ENCODE results near the gene ASXL3.

ASXL3 gene

DNA sequence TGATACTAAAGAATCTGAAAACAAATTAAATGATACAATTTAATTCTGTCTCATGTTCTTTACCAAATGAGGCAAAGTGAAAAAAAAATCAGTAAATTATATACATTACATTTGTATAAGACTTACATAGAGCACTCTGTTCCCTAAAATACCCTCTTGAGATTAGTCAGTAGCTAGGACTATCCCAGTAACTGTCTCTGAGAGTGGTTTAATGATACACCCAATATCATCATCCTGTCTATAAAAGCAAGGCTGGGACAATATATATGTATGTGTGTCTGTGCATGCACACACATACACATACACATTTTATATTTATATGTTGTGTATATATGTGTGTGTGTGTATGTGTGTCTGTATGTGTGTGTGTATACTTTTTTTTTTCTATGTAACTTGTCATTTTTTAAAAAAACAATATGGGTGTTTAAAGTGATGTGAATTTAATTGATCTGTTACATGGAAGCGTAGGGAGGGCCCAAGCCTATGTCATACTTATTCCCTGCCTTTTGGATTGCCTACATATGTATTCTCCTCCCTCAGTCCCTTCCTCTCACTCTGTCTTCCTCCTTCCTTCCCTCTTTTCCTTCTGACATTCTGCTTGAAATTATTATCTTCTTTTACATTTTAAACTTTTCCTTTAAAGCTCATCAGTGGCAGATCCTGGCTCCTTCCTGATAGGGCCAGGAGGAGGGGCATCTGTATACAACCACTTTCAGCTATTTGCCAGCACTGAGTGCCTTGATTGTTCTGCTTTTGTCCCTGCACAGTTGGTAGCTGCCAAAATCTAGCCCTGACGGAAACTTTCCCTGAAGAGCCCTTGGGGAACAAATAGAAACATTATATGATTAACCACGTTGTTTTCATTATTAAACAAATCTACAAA lies 6.8 kb downstream of the ASXL3 start:
- DNase-seq: no peak

DNA sequence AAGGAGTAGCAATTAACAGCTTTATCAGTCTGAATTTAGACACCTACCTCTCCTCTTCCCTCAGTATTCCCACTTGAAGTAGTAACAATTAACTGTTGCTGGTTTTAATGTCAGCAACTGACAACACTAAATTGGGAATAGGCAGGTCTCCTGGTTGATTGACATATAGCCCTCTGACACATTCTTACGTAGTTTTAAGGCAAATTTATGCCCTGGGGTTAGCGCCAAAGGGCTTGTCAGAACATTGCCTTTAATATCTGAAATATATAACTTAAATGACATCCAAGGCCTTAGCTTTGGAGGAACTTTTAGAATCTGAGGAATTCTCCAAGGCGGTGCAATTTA lies 7.4 kb downstream of the ASXL3 start:
- no peak for DNase-seq

DNA sequence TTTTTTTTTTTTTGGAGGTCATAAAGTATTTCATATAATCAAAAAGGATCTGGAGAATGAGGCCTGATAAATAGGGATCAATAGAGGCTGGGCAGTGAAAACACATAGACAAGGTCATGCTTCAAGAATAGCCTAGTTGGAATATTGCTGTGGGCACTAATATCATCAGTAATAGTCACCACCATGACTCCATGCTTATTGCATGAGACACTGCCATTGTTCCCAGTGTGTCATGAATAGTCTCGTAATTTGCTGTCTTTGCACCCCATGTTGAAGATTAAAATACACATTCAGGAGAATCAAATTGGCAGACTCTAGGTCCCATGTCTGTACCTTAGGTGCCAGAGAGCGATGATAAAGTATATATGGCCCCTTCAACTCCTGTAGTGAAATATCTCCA lies 10.3 kb downstream of the ASXL3 start:
- no peak for DNase-seq

DNA sequence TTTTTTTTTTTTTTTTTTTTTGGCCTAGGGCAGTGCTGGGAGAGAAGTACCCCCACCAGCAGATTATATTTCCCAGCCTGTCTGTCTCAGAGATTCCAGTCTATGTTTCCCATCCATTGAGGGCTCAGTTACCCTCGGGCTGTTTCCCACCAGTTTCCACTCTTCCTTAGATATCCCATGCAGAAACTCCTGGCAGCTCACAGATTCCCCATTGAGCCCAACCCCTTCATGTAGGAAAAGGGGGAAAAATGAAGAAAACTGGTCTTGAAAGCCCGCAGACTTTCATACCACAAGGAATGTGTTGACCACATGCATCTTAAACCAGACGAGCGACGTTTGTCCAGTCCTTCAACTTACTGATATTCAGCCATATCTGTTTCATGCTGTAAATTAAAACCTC lies 15.2 kb downstream of the ASXL3 start:
- no peak for DNase-seq

DNA sequence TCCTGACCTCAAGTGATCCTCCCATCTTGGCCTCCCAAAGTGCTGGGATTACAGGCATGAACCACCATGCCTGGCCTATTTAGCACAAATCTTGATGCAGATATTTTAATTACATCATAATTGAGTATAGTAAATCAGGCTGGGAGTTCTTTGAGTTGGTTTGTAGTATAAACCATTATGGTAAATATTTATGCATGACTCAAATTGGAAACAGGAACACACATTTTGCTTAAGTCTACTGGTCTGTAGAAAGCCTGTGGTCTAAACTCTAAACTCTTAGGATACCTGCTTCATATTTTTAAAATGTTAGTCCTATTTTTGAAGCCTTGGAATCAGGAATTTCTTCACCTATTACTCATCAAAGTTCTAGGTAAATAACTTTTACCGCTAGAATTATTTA lies 16.8 kb downstream of the ASXL3 start:
- no peak for DNase-seq

DNA sequence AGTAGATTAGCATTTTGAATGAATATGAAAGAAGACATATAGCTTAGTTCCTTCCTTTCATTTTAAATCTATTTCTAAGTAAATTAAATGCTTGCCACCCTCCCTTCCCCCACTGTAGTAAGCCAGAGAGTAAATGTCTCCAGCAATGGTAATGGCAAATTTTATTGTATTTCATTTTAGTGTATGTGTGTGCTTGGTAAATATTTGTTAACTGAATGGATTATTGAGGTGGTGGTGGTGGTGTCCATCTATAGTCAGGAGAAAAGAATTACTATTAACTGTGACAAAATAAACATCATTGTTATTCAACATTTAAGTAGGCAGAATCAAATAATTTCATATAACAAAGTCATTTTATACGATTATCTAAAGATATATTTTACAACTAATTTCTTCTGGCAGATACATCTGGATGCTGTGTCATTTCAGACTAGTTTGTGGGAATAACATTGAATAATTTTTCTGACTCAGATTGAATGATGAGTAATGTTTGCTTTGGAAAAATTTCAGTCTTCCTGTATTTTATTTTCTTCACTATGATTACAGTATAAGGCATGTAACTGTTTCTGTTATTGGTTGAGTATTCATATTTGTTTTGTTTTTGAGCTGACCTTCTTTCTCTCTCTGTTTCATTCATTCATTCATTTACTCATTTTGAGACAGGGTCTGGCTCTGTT lies 18.3 kb downstream of the ASXL3 start:
- no peak for DNase-seq

DNA sequence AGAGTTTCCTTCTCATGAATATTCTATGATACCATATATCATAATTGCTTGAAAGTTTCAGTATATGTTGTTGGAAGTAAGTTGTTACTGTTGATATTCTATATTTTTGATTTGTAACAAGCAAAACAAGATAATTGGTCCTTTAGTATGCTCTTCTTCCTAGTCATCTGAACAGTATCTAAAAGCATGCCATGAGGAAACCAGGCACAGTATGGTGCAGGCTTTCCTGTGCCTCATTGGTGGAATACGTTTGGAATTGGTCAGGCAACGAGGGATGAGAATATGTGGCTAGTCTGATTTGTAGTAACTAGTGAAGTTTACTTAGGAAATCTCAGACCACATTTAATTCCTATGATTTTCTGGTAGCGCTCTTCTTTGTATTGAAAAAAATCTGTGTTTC lies 22.8 kb downstream of the ASXL3 start:
- DNase-seq: no peak

DNA sequence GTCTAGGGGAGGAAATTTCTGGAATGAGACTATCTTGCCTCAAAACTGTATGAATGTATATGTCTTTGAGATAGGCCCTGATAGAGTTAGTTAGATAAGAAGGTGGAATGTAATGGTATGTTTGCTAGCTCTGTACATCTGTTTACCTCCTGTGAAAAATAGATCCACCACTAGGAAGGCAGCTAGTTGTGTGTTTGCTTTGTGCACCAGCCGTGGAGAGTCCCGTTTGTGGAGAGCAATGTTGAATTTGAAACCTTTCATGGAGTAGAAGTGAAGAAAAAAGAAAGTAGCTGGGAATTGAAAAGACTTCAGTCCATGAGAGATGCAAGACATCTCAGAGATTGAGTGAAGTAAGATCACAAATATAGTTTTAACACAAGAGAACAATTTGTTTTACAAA lies 25.4 kb downstream of the ASXL3 start:
- no peak for DNase-seq

DNA sequence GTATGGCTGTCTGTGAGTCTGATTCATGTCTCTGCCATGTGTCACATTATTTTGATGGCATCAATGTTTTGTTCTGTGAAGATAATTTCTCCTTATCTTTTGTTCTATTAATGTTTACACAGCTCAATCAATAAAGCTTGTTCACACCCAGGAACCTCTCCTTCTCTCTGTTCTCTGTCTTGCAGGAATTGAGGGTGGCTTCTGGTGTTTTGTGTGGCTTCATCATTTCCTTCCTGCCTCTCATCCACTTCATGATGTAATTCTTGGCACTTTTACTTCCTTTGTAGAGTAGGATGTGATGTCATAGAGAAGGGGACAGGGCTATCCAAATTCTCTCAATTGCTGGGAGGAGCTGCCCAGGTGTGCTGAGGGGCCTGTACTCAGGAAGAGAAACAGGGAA lies 27.2 kb downstream of the ASXL3 start:
- no peak for DNase-seq

DNA sequence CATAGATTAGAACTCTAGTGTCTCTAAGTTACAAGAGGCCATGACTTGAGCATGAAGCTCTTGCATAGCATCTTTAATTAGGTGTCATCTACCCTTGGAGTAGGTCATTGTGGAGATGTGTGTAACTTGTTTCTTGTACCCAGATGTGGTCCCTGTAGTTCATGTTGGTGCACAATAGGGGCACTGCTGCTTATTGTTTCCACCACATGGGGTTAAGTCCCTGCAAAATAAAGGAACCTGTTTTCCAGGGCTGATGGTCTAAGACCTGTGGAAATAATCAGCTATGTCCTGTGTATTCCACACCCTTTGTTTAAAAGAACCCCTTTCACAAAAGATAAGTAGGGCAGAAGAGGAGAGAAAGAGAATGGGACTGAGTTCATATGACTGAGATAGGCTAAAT lies 28.6 kb downstream of the ASXL3 start:
- no peak for DNase-seq

DNA sequence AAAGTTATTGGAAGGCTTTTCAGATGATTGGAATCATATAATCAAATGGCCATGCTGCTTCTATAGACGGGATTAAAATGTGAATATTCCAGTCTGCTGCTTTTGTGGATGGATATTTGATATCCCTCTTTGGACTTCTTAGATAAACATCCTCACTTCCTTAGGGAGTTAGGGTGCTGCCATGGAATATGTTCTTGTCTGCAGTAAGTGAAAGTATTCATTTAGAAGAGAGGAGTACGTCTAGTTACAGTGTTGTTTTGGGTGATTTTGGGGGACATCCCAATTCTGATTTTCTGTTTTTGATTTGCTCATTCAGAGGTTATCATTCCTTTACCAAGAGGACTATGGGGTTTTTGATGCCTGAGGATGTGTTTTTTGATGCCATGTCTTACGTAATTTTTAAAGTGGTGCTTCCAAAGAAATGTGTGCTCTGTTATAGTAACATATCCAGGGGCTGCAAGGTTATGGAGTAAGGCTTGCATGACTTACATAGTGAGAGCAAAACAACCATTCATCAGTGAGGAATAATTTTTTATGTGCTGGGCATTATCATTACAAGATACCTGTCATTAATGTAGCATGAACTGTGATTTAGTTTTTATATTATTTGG lies 33.6 kb downstream of the ASXL3 start:
- DNase-seq: no peak

DNA sequence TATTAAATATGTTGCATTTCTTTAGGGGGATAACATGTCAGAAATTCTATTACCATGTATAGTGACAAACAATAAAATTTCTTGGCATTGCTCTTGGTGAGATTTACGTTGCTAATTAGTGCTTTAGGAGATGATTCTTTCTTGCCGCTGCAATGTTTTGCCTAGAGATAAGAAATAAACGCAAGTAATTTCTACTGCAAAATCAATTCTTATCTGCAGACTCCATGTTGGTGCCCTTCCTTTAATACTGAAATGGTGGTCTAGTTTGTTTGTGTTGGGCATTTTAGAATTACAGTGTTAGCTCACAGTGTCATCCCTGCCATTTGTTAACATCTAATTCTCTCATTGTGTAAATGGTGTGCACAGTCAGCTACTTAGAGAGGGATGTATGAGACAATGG lies 34.6 kb downstream of the ASXL3 start:
- no peak for DNase-seq

DNA sequence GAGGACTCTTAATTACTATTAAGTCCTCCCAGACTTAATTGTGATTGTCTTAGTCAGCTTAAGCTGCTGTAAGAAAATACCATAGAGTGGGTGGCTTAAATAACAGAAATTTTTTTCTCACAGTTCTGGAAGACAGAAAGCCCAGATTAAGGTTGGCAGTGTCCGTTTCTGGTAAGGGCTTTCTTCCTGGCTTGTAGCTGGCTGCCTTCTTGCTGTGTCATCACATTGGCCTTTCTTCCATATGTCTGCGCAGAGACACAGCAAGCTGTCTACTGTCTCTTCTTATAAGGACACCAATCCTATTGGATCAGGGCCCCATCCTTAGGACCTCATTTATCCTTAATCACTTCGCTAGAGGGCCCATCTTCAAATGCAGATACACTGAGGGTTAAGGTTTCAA lies 38.5 kb downstream of the ASXL3 start:
- no peak for DNase-seq

DNA sequence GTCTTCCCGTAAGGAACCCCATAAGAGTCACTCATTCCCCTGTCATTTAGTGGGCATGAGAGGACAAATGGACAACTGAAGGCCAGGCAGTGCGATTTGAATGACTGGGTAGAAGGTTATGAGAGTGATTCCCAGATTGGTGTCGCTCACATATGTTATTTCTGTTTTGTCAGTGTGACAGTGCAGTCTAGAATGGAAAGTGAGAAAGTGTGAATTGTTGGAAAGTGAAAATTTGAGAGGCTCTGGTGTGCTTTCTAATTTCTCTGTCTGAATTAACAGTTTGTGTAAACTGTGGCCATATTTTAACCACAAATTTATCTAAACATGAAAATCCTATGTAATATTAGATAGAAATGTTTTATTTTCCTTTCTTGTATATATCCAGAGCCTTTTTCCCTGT lies 49.1 kb downstream of the ASXL3 start:
- DNase-seq: no peak

DNA sequence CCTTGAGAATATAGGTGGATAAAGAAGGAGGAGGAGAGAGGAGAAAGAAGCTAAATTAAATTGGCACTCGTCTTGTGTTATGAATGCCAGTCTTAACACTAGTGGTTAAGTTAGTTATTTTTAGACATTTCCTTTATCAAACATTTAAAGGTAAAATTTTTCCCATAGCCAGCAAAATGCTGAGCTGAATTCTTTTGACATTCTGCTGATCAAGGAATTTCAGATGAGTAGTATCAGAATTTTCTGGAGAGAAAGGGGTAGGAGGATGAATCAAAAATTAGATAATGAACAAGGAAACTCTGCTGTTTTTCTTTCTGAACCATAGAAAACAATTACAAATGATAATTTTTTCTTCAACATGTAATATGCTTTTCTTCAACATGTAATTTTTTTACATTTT lies 52.5 kb downstream of the ASXL3 start:
- DNase-seq: no peak

DNA sequence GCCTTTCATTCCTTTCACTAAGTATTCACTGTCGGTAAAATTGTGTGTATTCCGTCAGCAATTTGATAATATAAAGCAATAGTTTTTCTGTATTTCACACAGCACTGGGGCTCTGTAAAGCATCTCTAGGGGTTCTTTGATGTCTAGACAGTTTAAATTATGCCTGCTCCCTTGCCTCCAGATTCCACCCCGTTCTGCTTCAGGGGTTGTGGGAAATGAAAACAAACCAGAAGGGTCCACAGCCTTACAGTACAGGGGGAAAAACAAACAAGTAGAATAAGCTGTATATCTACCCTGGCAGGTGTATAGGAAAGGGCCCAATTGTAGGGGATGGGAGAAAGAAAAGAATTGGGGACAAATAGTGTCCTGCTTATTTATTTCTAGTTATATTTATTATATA lies 63.1 kb downstream of the ASXL3 start:
- no peak for DNase-seq

DNA sequence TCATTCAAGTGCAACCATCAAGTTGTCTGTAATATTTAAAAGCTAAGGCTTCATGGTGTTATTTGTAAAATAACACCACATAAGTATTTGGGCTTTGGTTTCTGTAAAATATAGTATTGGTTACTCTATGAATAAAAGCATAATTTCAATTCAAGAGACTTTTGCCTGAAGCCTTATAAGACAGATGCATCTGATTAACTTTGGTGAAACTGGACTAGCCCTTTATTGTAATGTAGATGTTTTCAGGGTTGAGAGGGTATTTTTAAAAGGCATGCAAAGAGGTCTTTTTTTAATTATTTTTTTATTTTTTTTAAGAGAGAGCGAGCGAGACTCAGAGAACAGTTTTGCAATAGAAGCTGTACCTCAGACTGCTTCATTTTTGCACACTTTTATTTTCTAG lies 66.5 kb downstream of the ASXL3 start:
- no peak for DNase-seq

DNA sequence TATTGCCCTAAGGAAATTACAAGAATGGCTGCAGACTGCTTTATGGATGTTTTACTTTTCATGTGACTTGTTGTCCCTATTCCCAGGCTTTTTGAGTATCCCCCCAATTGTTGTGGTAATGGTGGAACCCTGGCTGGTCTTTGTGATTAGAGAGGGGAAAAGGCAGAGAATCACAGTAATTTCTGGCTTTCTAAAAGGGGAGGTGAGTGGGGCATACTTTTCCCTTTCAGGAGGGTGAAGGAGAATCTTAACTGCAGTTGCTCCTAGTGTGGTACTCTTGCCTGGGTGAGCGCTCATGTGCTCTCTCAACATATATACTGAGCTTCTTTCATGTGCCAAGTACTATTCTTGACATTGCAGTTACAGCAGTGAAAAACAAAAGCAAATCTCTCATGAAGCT lies 69.3 kb downstream of the ASXL3 start:
- DNase-seq: no peak

DNA sequence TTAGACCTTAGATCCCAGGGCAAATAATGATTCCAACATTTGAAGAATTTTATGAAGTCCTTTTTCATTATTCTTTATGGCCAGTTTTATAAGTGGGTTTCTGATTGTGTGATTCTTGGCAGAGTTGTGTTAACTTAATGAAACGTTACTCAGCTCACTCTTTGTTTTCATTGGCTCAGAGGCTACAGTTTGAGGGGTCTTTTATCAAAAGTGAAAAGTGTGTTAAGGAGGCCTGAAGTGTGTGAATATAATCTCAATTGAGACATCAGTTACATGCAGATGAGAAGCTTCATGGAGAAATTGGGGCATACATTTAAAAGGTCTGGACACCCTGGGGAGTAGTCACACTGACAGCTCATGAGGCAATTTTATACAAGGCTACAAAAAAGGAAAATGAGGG lies 74.6 kb downstream of the ASXL3 start:
- DNase-seq: no peak

DNA sequence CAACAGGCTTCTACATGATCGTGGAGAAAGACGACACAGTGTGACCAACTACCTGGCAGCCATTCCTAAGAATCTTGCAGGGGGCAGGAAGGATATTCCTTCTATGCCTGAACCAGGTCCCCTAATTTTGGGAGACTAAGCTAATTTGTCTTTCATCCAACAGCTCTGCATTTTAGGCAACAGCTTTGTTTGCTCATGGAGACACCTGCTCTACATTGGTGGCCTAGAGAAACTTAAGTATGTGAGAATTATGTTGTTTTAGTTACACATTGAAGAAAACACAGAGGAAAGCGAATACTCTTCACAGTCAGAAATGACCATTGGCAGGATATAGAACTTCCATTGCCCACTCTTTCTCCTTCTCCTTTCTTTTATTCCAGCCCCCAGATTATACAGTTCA lies 75.2 kb downstream of the ASXL3 start:
- no peak for DNase-seq

DNA sequence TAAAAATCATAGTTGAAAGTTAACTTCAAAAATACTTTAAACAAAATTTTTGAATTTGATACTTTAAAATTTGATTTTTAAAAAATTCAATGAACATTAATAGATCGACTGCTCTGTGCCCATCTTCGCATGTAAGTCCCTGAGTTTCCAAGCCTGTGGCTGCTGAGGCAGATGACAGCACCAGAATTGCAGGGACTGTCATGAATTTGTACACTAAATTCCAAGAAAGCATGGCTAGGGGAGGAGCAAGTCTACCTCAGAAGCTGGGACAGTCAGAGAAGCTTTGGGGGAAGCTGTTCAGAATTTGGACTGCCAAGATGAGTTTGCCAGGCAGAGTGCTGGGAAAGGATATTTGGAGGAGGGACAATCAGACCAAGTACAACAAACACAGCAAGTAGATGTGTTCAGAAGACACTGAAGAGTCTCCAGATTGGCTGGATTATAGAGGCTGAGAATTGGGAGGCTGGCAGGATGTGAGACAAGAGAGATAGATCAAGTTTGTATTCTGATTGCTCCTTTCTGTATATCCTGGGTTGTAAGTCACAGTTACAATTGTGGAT lies 79.0 kb downstream of the ASXL3 start:
- no peak for DNase-seq

DNA sequence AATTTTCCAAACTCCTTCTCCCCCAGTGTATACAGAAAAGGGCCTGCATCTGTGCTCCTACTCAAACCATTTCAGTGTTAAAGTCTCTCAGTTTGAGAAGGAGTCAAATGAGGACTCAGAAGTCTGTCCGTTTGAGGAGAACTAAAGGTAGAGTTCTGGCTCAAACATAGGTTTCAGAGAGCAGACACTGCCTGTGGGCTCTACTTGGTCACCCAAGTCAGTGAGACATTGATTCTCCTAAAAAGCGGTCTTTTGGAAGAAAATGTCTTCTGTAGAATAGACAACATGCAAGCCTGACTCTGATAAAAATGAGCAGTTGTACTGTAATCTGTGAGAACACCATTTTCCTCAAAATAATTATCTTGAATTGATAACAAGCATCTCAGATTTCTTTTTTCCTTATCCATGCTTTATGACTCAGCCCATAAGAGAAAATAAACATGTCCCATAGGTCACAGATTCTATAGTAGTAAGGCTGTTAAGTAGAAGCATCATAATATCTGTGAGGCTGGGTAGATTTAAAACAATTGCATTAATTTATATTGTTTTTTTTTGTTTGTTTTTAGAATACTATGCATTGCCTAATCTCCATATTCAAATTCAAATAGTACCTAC lies 82.8 kb downstream of the ASXL3 start:
- DNase-seq: no peak

DNA sequence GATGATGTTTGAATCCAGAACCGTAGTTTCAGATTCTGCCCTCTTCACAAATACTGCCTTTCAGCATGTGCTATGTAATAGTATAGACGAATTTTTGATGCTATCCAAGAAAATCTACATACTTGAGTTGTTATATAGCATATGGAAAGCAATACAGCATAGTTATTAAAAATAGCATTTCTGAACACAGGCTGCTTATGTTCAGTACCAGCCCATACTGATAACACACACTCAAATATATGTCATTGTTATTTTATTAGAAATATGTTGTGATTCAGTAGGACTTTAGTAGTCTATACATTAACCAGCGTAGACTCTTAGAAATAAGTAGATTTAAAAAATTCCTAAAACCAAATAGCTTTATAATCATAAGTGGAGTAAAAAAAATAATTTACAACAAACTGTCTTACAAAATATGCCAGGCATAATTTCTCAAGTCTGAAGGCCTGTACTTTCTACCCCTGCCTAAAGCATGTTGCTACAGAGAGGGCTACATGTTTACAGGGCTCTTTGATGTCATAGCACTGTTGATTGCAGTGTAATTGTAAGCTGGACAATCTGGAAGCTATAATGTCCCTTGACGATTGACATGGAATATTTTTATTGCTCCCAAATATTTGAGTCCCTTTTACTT lies 86.3 kb downstream of the ASXL3 start:
- DNase-seq: no peak
